Endothelial cell of umbilical vein (primary cell): ENCODE data around the gene CCBE1. TPM values are rescaled to one million over a fixed set of nuclear protein-coding genes. Genes with fewer than 3 reads are reported as not detected.

Experiments
- BruUV-seq: library from RNA; stranded (reverse); fragments of 400-500 nt; replicated peaks from 2 replicates; lab custom pipeline; 2021; lab: Mats Ljungman, UMichigan
- CTCF ChIA-PET: fragments of 300-600, 350-600 bp; sonication (Branson Sonifier 250); formaldehyde crosslinking; loops from one replicate; lab custom pipeline; 2021; ENCODE audit warnings: antibody characterized with exemption, inconsistent platforms; lab: Charles Lee
- POLR2A ChIA-PET: fragments of 300-600, 350-600 bp; sonication (Branson Sonifier 250); formaldehyde crosslinking; loops from one replicate; lab custom pipeline; 2021; ENCODE audit warnings: antibody characterized with exemption, inconsistent platforms; lab: Charles Lee
- DNase-seq: peaks from one replicate; pipeline ENCODE4 v3.0.0-alpha.2; 2011; ENCODE audit warnings: low read depth, low spot score
- FAIRE-seq: peaks from 2 replicates; lab custom pipeline; 2011; peaks lifted over from hg19 to GRCh38; lab: Jason Lieb, UNC
- H2AFZ ChIP-seq: 2 replicates; pipeline ENCODE4 v1.6.0; 2012; ENCODE audit warnings: low read depth, low read length, control low read depth, inconsistent platforms
- H3K27ac ChIP-seq: 2 replicates; pipeline ENCODE4 v1.5.1; 2011; ENCODE audit warnings: low read depth, mild to moderate bottlenecking, control low read depth, low read length, moderate library complexity; ENCODE audit not compliant: insufficient read depth
- H3K27me3 ChIP-seq, 2 experiments: 2 replicates each; pipeline versions ENCODE4 v1.6.0 to v1.6.1; 2011; ENCODE audit warnings: low read length in 2 of 2, mixed read lengths in 1 of 2; ENCODE audit not compliant: control insufficient read depth in 2 of 2, insufficient read depth in 2 of 2
- H3K36me3 ChIP-seq, 2 experiments: 2 replicates in 1 of 2; 3 replicates in 1 of 2; pipeline ENCODE4 v1.5.1; 2011; ENCODE audit warnings: low read length in 2 of 2, mild to moderate bottlenecking in 1 of 2, moderate library complexity in 1 of 2; ENCODE audit not compliant: control insufficient read depth in 2 of 2, insufficient read depth in 2 of 2; ENCODE audit errors: extremely low read depth in 1 of 2
- H3K4me1 ChIP-seq: 3 replicates; pipeline ENCODE4 v1.5.1; 2011; ENCODE audit warnings: mild to moderate bottlenecking, low read length; ENCODE audit not compliant: control insufficient read depth, insufficient read depth; ENCODE audit errors: extremely low read depth
- H3K4me2 ChIP-seq: 2 replicates; pipeline ENCODE4 v1.6.1; 2011; ENCODE audit warnings: low read length, control low read depth, mixed read lengths; ENCODE audit not compliant: insufficient read depth
- H3K4me3 ChIP-seq, 3 experiments: fragments of 200-600 bp in 1 of 3; sonication (generic), shearing (Covaris generic) in 1 of 3; replicated peaks in 1 of 3; 2 replicates each; pipeline ENCODE4 v1.5.1; 2011 to 2016; ENCODE audit warnings: control low read depth in 3 of 3, low read length in 3 of 3, mild to moderate bottlenecking in 2 of 3, inconsistent platforms in 1 of 3, low read depth in 1 of 3, moderate library complexity in 1 of 3; ENCODE audit not compliant: insufficient read depth in 1 of 3
- H3K79me2 ChIP-seq: 2 replicates; pipeline ENCODE4 v1.6.0; 2012; ENCODE audit warnings: low read length, inconsistent platforms; ENCODE audit not compliant: control insufficient read depth, insufficient read depth
- H3K9ac ChIP-seq: replicated peaks from 2 replicates; pipeline ENCODE3; 2011; ENCODE audit warnings: low read length, control low read depth; ENCODE audit not compliant: insufficient read depth; ENCODE audit errors: extremely low read depth
- H3K9me1 ChIP-seq: replicated peaks from 3 replicates; pipeline ENCODE4 v1.6.0; 2011; ENCODE audit warnings: mild to moderate bottlenecking, low read length; ENCODE audit not compliant: control insufficient read depth, insufficient read depth; ENCODE audit errors: extremely low read depth
- H3K9me3 ChIP-seq: replicated peaks from 2 replicates; pipeline ENCODE4 v1.5.1; 2012; ENCODE audit warnings: low read length, inconsistent platforms; ENCODE audit not compliant: control insufficient read depth, insufficient read depth
- H4K20me1 ChIP-seq: replicated peaks from 2 replicates; pipeline ENCODE3; 2011; ENCODE audit warnings: mild to moderate bottlenecking, low read length; ENCODE audit not compliant: control insufficient read depth, insufficient read depth; ENCODE audit errors: extremely low read depth
- EZH2 ChIP-seq: IDR thresholded peaks from 2 replicates; pipeline ENCODE4 v1.6.1; 2012; ENCODE audit warnings: borderline replicate concordance, low read depth, mild to moderate bottlenecking, moderate library complexity, low read length, inconsistent platforms; ENCODE audit not compliant: severe bottlenecking
- FOS ChIP-seq: IDR thresholded peaks from 2 replicates; pipeline ENCODE4 v1.6.1; 2011; ENCODE audit warnings: mild to moderate bottlenecking, low read length, moderate library complexity, borderline replicate concordance; ENCODE audit not compliant: insufficient read depth
- GATA2 ChIP-seq: IDR thresholded peaks from 2 replicates; pipeline ENCODE4 v1.7.0; 2011; ENCODE audit warnings: low read depth, mild to moderate bottlenecking, moderate library complexity, mixed read lengths, low read length; ENCODE audit not compliant: insufficient read length, insufficient read depth
- JUN ChIP-seq: IDR thresholded peaks from 2 replicates; pipeline ENCODE4 v1.6.1; 2011; ENCODE audit warnings: borderline replicate concordance, low read depth; ENCODE audit not compliant: insufficient read length, insufficient read depth
- MYC ChIP-seq: IDR thresholded peaks from one replicate; pipeline ENCODE4 v1.6.1; 2011; ENCODE audit warnings: mild to moderate bottlenecking, low read depth, low read length
- POLR2A ChIP-seq: IDR thresholded peaks from 2 replicates; pipeline ENCODE4 v1.6.1; 2012; ENCODE audit warnings: low read depth, mild to moderate bottlenecking, control low read depth, low read length
- POLR2AphosphoS5 ChIP-seq: IDR thresholded peaks from 2 replicates; pipeline ENCODE4 v1.6.1; 2012; ENCODE audit warnings: low read depth, mild to moderate bottlenecking, control low read depth, low read length, moderate library complexity; ENCODE audit not compliant: insufficient read depth
- dilution Hi-C: fragments of 300-500 bp; cut with MboI; formaldehyde crosslinking; loops from one replicate; pipeline ENCODE4 v1.15.0; 2019; ENCODE audit warnings: low sequenced_read_pairs; ENCODE audit not compliant: extremely low pct_ligation_motif_present
- intact Hi-C: fragments of 100-400 bp; cut with micrococcal nuclease; formaldehyde crosslinking; loops from one replicate; pipeline ENCODE4 v1.10.0; 2022
- polyA plus RNA-seq, 4 experiments: library from polyadenylated mRNA; depleted of rRNA in 3 of 4; stranded (reverse) in 3 of 4; unstranded in 1 of 4; fragments of >200 nt; gene quantifications; 2 replicates each; pipeline versions ENCODE4 v1.2.1 to v1.2.3, GENCODE V29; 2011 to 2012; ENCODE audit warnings: missing spikeins in 1 of 4
- total RNA-seq: library from RNA; stranded (reverse); gene quantifications from 2 replicates; pipeline ENCODE4 v1.2.3, GENCODE V29; 2021
- TF ChIP-seq, protein P1 (sequence below), 2 donors: IDR thresholded peaks; 1 replicate in 1 of 2; 2 replicates in 1 of 2; pipeline ENCODE4 v1.5.1; 2011; ENCODE audit warnings: low read length in 2 of 2, mild to moderate bottlenecking in 2 of 2, moderate library complexity in 2 of 2, control low read depth in 1 of 2, inconsistent platforms in 1 of 2, low read depth in 1 of 2; ENCODE audit not compliant: insufficient read depth in 1 of 2; ENCODE audit errors: extremely low read depth in 1 of 2
- TF ChIP-seq, protein P2 (sequence below): IDR thresholded peaks from 2 replicates; pipeline ENCODE4 v1.6.1; 2011; ENCODE audit not compliant: insufficient read depth, insufficient read length

Gene CCBE1
- total and polyA plus RNA-seq, 2 donors (not counting 3 experiments of a cell fraction or from before 2014, with no cell fraction given): 0.04 TPM; not detected in 1

GRCh38 chr18:59459369-59460071 lies 237.7 kb downstream of the CCBE1 start:
- intact Hi-C loops: no loop called here
- BruUV-seq: no TSS peak
- H3K79me2 ChIP-seq: no peaks in the 10 kb centered on the region
- H3K9me3 ChIP-seq: no peaks in the 10 kb centered on the region
- no peaks in the 10 kb centered on the region for H3K4me1 ChIP-seq
- DNase-seq (peak; percentile 28), FAIRE-seq (peak; percentile 28)
- ChIA-PET POLR2A (no interaction called here), CTCF (interaction anchor here (0.6 to 10.6 kb wide), 51 partner anchors 9 to 1097 kb away, joined by 3 to 413 read pairs (median 4); partner anchors contain the start of gene CCBE1)
- dilution Hi-C loops: no loop called here
- H2AFZ ChIP-seq: no peak overlapping the region
- TF ChIP-seq, protein P1, sequence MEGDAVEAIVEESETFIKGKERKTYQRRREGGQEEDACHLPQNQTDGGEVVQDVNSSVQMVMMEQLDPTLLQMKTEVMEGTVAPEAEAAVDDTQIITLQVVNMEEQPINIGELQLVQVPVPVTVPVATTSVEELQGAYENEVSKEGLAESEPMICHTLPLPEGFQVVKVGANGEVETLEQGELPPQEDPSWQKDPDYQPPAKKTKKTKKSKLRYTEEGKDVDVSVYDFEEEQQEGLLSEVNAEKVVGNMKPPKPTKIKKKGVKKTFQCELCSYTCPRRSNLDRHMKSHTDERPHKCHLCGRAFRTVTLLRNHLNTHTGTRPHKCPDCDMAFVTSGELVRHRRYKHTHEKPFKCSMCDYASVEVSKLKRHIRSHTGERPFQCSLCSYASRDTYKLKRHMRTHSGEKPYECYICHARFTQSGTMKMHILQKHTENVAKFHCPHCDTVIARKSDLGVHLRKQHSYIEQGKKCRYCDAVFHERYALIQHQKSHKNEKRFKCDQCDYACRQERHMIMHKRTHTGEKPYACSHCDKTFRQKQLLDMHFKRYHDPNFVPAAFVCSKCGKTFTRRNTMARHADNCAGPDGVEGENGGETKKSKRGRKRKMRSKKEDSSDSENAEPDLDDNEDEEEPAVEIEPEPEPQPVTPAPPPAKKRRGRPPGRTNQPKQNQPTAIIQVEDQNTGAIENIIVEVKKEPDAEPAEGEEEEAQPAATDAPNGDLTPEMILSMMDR (IDR thresholded peaks at IDR 0.05; ENCODE audit: extremely low read depth in 1 of 2, insufficient read depth in 1 of 2, low read depth in 1 of 2, low read length in 2 of 2): peak; percentile 17 to 40
- TF ChIP-seq FOS: no peak
- H3K27ac ChIP-seq: no peak overlapping the region
- H3K4me3 ChIP-seq: no peak overlapping the region
- no peaks in the 10 kb centered on the region for H3K36me3 ChIP-seq
- H4K20me1 ChIP-seq: no peaks in the 10 kb centered on the region
- no peaks in the 10 kb centered on the region for H3K9me1 ChIP-seq
- H3K9ac ChIP-seq: no peak overlapping the region
- no peak overlapping the region for H3K4me2 ChIP-seq
- H3K27me3 ChIP-seq: no peaks in the 10 kb centered on the region

- BruUV-seq: no TSS peak
- H3K4me3 ChIP-seq: no peak overlapping the region
- DNase-seq (no peak), FAIRE-seq (no peak)
- ChIA-PET CTCF (interaction anchor here (0.9 to 10.6 kb wide), 16 partner anchors 8 to 1098 kb away, joined by 3 to 413 read pairs (median 4); partner anchors contain the start of gene CCBE1), POLR2A (no interaction called here)
- H3K9me1 ChIP-seq: no peaks in the 10 kb centered on the region
- H3K4me2 ChIP-seq: no peak overlapping the region
- intact Hi-C loops (no loop called here), dilution Hi-C loops (no loop called here)
- no peak overlapping the region for H2AFZ ChIP-seq
- TF ChIP-seq POLR2A (no peak), JUN (no peak), FOS (no peak), EZH2 (no peak), MYC (no peak), GATA2 (no peak), POLR2AphosphoS5 (no peak)
- TF ChIP-seq, protein P1 (IDR thresholded peaks at IDR 0.05; ENCODE audit: extremely low read depth in 1 of 2, insufficient read depth in 1 of 2, low read depth in 1 of 2, low read length in 2 of 2): no peak
- TF ChIP-seq, protein P2, sequence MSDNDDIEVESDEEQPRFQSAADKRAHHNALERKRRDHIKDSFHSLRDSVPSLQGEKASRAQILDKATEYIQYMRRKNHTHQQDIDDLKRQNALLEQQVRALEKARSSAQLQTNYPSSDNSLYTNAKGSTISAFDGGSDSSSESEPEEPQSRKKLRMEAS: no peak
- H3K27ac ChIP-seq: no peak overlapping the region
- H3K9ac ChIP-seq: no peak overlapping the region
- H3K4me1 ChIP-seq: no peaks in the 10 kb centered on the region
- H3K27me3 ChIP-seq: no peaks in the 10 kb centered on the region
- no peaks in the 10 kb centered on the region for H3K9me3 ChIP-seq
- H4K20me1 ChIP-seq: no peaks in the 10 kb centered on the region
- H3K36me3 ChIP-seq: no peaks in the 10 kb centered on the region
- H3K79me2 ChIP-seq: no peaks in the 10 kb centered on the region
Observed at GRCh38 chr18:59458575-59458974, 238.6 kb downstream of the CCBE1 start.
